IMR-90 (cell line): ENCODE data around the gene OGFR.

Source experiments
- CTCF ChIP-seq: conservative IDR thresholded peaks from 2 replicates; pipeline ENCODE4 v1.5.1; 2012; ENCODE audit warnings: mild to moderate bottlenecking, low read depth, low read length, improper control_type of control experiment
- FOS ChIP-seq: fragments of 150-350 bp; IDR thresholded peaks from 2 replicates; pipeline ENCODE4 v1.6.1; 2016; ENCODE audit warnings: low read depth, low read length
- MAZ ChIP-seq: IDR thresholded peaks from 2 replicates; pipeline ENCODE4 v1.6.1; 2012; ENCODE audit warnings: low read depth, mild to moderate bottlenecking, low read length, improper control_type of control experiment, moderate library complexity, borderline replicate concordance
- POLR2A ChIP-seq: IDR thresholded peaks from 2 replicates; pipeline ENCODE4 v1.6.1; 2012; ENCODE audit warnings: mild to moderate bottlenecking, low read depth, low read length
- TF ChIP-seq, protein P1 (sequence below): fragments of 150-350 bp; IDR thresholded peaks from 2 replicates; pipeline ENCODE4 v1.6.1; 2016; ENCODE audit warnings: low read depth, mild to moderate bottlenecking, low read length, moderate library complexity, borderline replicate concordance

DNA sequence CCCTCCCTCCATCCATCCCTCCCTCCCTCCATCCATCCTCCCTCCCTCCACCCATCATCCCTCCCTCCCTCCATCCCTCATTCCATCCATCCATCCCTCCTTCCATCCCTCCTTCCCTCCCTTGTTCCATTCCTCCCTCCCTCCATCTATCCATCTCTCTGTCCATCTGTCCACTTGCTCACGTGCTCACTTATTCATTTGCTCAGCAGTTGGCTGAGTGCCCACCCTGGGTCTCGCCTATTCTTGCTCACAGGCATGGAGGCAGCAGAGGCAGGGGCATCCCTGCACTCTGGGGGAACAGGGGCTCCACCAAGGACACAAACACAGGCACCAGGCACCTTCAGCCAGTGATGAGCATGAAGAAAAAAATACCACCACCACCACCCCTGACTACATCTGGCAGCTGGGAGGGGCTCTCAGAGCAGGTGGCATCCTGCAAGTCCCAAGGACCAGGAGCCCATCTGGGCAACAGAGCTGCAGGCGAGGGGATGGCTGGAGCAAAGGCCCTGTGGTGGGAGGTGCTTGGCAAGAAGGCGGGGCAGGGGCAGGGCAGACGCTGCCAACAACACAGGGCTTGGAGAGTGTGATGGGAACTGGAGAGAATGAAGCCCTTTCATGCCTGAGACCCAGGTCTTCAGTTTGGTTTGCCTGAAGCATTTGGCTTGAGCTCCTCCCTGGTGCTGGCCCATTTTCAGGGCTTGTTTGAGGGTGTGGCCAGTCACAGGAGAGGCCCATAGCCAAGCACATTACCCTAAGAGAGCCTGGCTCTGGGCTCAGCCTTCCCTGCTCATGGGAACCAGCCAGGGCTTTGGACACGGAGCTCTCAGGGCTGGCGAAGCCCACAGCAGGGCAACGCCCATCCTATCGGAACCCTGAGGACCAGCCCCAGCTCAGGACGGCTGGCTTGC lies 48.6 kb upstream of the OGFR start:
- TF ChIP-seq CTCF (no peak), FOS (no peak), POLR2A (no peak), MAZ (no peak)
- TF ChIP-seq, protein P1, sequence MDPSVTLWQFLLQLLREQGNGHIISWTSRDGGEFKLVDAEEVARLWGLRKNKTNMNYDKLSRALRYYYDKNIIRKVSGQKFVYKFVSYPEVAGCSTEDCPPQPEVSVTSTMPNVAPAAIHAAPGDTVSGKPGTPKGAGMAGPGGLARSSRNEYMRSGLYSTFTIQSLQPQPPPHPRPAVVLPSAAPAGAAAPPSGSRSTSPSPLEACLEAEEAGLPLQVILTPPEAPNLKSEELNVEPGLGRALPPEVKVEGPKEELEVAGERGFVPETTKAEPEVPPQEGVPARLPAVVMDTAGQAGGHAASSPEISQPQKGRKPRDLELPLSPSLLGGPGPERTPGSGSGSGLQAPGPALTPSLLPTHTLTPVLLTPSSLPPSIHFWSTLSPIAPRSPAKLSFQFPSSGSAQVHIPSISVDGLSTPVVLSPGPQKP = no peak
